HepG2 (cell line): ENCODE results near the gene ORC3. TPM values are rescaled to one million over a fixed set of nuclear protein-coding genes. Genes with fewer than 3 reads are reported as not detected.
A peak's percentile ranks its signal among the peaks of the same experiment; 100 is the strongest.

Experiments
- HNRNPH1 ChIP-seq: fragments of 200-400 bp; formaldehyde crosslinking; optimal IDR thresholded peaks from 2 replicates; pipeline ENCODE3; 2017; ENCODE audit warnings: mild to moderate bottlenecking, low read depth, low read length
- MLLT10 ChIP-seq: sonication (generic); formaldehyde crosslinking; IDR thresholded peaks from 2 replicates; pipeline ENCODE4 v1.4.0; 2020; ENCODE audit warnings: missing genetic modification reagents
- NFATC3 ChIP-seq: sonication (generic); formaldehyde crosslinking; IDR thresholded peaks from 2 replicates; pipeline ENCODE4 v1.5.1; 2020; ENCODE audit warnings: mild to moderate bottlenecking, missing genetic modification reagents
- PATZ1 ChIP-seq: sonication (generic); formaldehyde crosslinking; IDR thresholded peaks from 2 replicates; pipeline ENCODE4 v1.4.0; 2020; ENCODE audit warnings: missing genetic modification reagents
- PCBP1 ChIP-seq: fragments of 200-400 bp; formaldehyde crosslinking; IDR thresholded peaks from 2 replicates; pipeline ENCODE4 v1.6.1; 2017; ENCODE audit warnings: mild to moderate bottlenecking, low read depth, low read length, borderline replicate concordance
- PHF20 ChIP-seq: sonication (generic); formaldehyde crosslinking; IDR thresholded peaks from 2 replicates; pipeline ENCODE4 v1.5.0; 2020; ENCODE audit warnings: mild to moderate bottlenecking, missing genetic modification reagents
- PTBP1 ChIP-seq: fragments of 200-400 bp; formaldehyde crosslinking; IDR thresholded peaks from 2 replicates; pipeline ENCODE4 v1.6.1; 2018; ENCODE audit warnings: low read length, low read depth; ENCODE audit not compliant: poor library complexity, severe bottlenecking
- RBM22 ChIP-seq: fragments of 200-400 bp; formaldehyde crosslinking; optimal IDR thresholded peaks from 2 replicates; pipeline ENCODE3; 2017; ENCODE audit warnings: mild to moderate bottlenecking, low read length, moderate library complexity
- RXRB ChIP-seq: IDR thresholded peaks from 2 replicates; pipeline ENCODE4 v1.6.1; 2016; ENCODE audit warnings: borderline replicate concordance, missing genetic modification reagents, missing compliant biosample characterization
- SIN3A ChIP-seq: IDR thresholded peaks from 2 replicates; pipeline ENCODE4 v1.6.1; 2011; ENCODE audit warnings: low read depth, mild to moderate bottlenecking, control low read depth, low read length, borderline replicate concordance
- SMC3 ChIP-seq: IDR thresholded peaks from 2 replicates; pipeline ENCODE4 v1.6.1; 2011; ENCODE audit warnings: low read length, improper control_type of control experiment
- SRY ChIP-seq: sonication (generic); formaldehyde crosslinking; IDR thresholded peaks from 2 replicates; pipeline ENCODE4 v1.8.0; 2022; ENCODE audit warnings: mild to moderate bottlenecking, missing genetic modification reagents
- TRIM24 ChIP-seq: sonication (generic); formaldehyde crosslinking; IDR thresholded peaks from 2 replicates; pipeline ENCODE4 v1.8.0; 2022; ENCODE audit warnings: mild to moderate bottlenecking, missing genetic modification reagents
- ZBTB43 ChIP-seq: sonication (generic); formaldehyde crosslinking; conservative IDR thresholded peaks from 2 replicates; pipeline ENCODE4 v1.4.0; 2020; ENCODE audit warnings: missing genetic modification reagents
- ZFP36L2 ChIP-seq: sonication (generic); formaldehyde crosslinking; IDR thresholded peaks from 2 replicates; pipeline ENCODE4 v1.4.0; 2020; ENCODE audit warnings: missing genetic modification reagents
- ZMYM2 ChIP-seq: sonication (generic); formaldehyde crosslinking; IDR thresholded peaks from 2 replicates; pipeline ENCODE4 v1.8.0; 2022; ENCODE audit warnings: mild to moderate bottlenecking, missing genetic modification reagents
- ZNF281 ChIP-seq: sonication (generic); formaldehyde crosslinking; IDR thresholded peaks from 2 replicates; pipeline ENCODE4 v1.4.0; 2020; ENCODE audit warnings: missing genetic modification reagents, borderline replicate concordance
- ZNF451 ChIP-seq: sonication (generic); formaldehyde crosslinking; IDR thresholded peaks from 2 replicates; pipeline ENCODE4 v1.5.0; 2020; ENCODE audit warnings: mild to moderate bottlenecking, missing genetic modification reagents
- ZNF558 ChIP-seq: sonication (generic); formaldehyde crosslinking; IDR thresholded peaks from 2 replicates; pipeline ENCODE4 v1.9.0; 2022; ENCODE audit warnings: mild to moderate bottlenecking, missing genetic modification reagents, borderline replicate concordance
- ZNF720 ChIP-seq: sonication (generic); formaldehyde crosslinking; IDR thresholded peaks from 2 replicates; pipeline ENCODE4 v1.4.0; 2020; ENCODE audit warnings: missing genetic modification reagents
- ZNF75D ChIP-seq: sonication (generic); formaldehyde crosslinking; IDR thresholded peaks from 2 replicates; pipeline ENCODE4 v1.8.1; 2023; ENCODE audit warnings: missing genetic modification reagents, mild to moderate bottlenecking, borderline replicate concordance
- ZNF768 ChIP-seq: sonication (generic); formaldehyde crosslinking; IDR thresholded peaks from 2 replicates; pipeline ENCODE4 v1.4.0; 2020; ENCODE audit warnings: missing genetic modification reagents
- ZSCAN25 ChIP-seq: sonication (generic); formaldehyde crosslinking; IDR thresholded peaks from 2 replicates; pipeline ENCODE4 v1.8.0; 2022; ENCODE audit warnings: mild to moderate bottlenecking, missing genetic modification reagents
- ZSCAN30 ChIP-seq: sonication (generic); formaldehyde crosslinking; IDR thresholded peaks from 2 replicates; pipeline ENCODE4 v1.5.0; 2020; ENCODE audit warnings: mild to moderate bottlenecking, missing genetic modification reagents
- polyA plus RNA-seq, 8 experiments: library from polyadenylated mRNA; depleted of rRNA in 3 of 8; stranded (reverse) in 7 of 8; unstranded in 1 of 8; fragments of >200 nt; fragmentation: Illumina TruSeq in 4 of 8; extraction: Trizol in 4 of 8; gene quantifications; 2 replicates each; pipeline versions ENCODE4 v1.2.1 to v1.2.3, GENCODE V29; 2011 to 2016; ENCODE audit warnings: low read depth in 4 of 8, missing spikeins in 1 of 8, mixed read lengths in 1 of 8; ENCODE audit not compliant: insufficient read depth in 1 of 8
- total RNA-seq, 5 experiments: library from RNA; depleted of rRNA; stranded (reverse); fragments of >200 nt; fragmentation: Illumina TruSeq; extraction: Trizol; gene quantifications; 2 replicates each; pipeline ENCODE4 v1.2.3, GENCODE V29; 2016; ENCODE audit warnings: low read depth in 1 of 5

The ORC3 gene
- total and polyA plus RNA-seq, 2 of the 13 experiments (the other 11 are each of a cell fraction or from before 2014, with no cell fraction given): 21.8 to 43.5 TPM

DNA sequence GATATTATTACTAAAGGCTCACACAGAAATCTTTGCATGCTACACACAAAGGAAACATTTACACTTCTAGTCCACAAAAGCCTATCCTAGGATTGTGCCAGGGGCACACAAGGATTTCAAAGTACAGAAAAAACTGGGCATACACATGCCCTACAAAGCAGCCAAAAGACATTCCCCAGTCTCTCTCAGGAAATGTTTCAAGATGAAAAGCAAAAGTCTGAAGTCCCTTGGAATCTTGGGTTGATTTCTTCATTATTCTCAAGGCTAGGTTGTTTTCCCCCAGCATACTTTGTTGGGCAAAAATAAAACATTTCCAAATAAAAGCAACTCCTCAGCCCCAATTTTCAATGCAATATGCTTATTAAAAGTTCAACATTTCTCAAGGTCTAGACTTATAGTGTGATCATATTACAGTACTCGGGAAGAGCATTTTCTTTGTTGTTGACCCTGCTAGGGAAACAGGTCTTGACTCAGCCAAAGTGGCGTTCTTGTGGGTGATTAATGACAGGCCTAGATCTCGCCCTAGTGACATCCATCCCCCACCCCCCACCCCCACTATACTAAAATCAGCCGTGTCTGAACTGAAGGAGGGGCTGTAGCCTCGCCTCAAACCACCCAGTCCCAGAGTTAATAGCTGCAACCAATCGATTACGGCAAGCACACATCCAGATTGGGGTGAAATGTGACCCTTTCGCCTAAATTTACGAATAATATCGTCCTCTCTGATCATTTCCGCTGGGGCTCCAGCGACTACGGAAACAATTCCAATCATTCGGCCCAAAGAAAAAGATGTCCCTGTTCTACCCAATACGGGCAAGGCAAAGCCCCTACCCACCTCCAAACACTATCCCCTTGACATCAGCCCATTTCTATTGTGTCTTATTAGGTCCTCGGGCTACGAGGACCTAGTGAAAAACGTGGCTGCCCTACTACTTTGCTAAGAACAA is 110.7 kb downstream of the ORC3 start (continued):
- TF ChIP-seq ZNF281 (CRISPR knock-in tag): peak; percentile 32; the same call in 1 of the 2 replicates
- no peak for TF ChIP-seq HNRNPH1
- TF ChIP-seq ZNF75D (CRISPR knock-in tag): no peak
- TF ChIP-seq ZNF768 (CRISPR knock-in tag): no peak
- no peak for TF ChIP-seq MLLT10 (CRISPR knock-in tag)
- TF ChIP-seq PHF20 (CRISPR knock-in tag): no peak
- no peak for TF ChIP-seq ZNF451
- TF ChIP-seq RBM22: no peak
- no peak for TF ChIP-seq NFATC3
- TF ChIP-seq ZNF720: no peak
- TF ChIP-seq SIN3A: no peak
- no peak for TF ChIP-seq ZNF558 (CRISPR knock-in tag)
- TF ChIP-seq PCBP1: no peak
- no peak for TF ChIP-seq ZSCAN30 (CRISPR knock-in tag)
- TF ChIP-seq ZMYM2 (CRISPR knock-in tag): no peak
- TF ChIP-seq TRIM24 (CRISPR knock-in tag): no peak
- no peak; the same call in 1 of the 2 replicates for TF ChIP-seq ZBTB43 (CRISPR knock-in tag)
- no peak for TF ChIP-seq SRY
- TF ChIP-seq PTBP1: no peak
- peak; percentile 38; the same call in 1 of the 2 replicates for TF ChIP-seq SMC3
- TF ChIP-seq ZFP36L2 (CRISPR knock-in tag): no peak
- TF ChIP-seq ZSCAN25: no peak
- TF ChIP-seq PATZ1 (CRISPR knock-in tag): 0 out of 2 replicates have a peak, but pooled peaks have one; percentile 24
- no peak; the same call in 1 of the 2 replicates for TF ChIP-seq RXRB
